ENCODE results near the gene ATL3. TPM values are rescaled to one million over a fixed set of nuclear protein-coding genes. Genes with fewer than 3 reads are reported as not detected.
"Not testable (repeated sequence)": the region's sequence is repeated elsewhere in the genome, so short reads cannot be mapped to it uniquely, and the experiment has no call there.

The ATL3 gene
- total and polyA plus RNA-seq, 2 donors (not counting 1 experiment from before 2014, with no cell fraction given) = 8.9 to 33.8 TPM

GRCh38 chr11:63639199-63639832, 31.9 kb downstream of the ATL3 start:
- H3K4me1 ChIP-seq (ENCODE audit: control insufficient read depth in 2 of 2, insufficient read depth in 2 of 2, low read length in 2 of 2) = no peaks in the 10 kb centered on the region
- TF ChIP-seq CTCF (IDR thresholded peaks at IDR 0.05) (peak; percentile 72), EZH2 (IDR thresholded peaks at IDR 0.05; ENCODE audit: borderline replicate concordance, insufficient read depth, low read depth, low read length, poor library complexity, severe bottlenecking) (no peak)
- H3K27ac ChIP-seq (ENCODE audit: low read length in 2 of 2) = no peak overlapping the region
- H4K20me1 ChIP-seq (ENCODE audit: control insufficient read depth, insufficient read depth, low read length, poor library complexity, severe bottlenecking) = no peaks in the 10 kb centered on the region
- no peak overlapping the region for H3K4me2 ChIP-seq (replicated peaks; ENCODE audit: low read depth, low read length, poor library complexity, severe bottlenecking)
- no peak overlapping the region for H2AFZ ChIP-seq (ENCODE audit: insufficient read depth, low read depth, low read length, poor library complexity, severe bottlenecking)
- POLR2A ChIA-PET = no interaction called here
- intact Hi-C loops (cut with micrococcal nuclease) = loop anchor here (1.0 kb wide), 1 partner anchor 99 kb away; no protein-coding TSS in a partner anchor
- 70% methylated on average over 1 of the region's 3 CpGs for WGBS (ENCODE audit: insufficient coverage)
- Mint-ChIP-seq H3K4me1 (no peaks in the 10 kb centered on the region), H3K27ac (no peak overlapping the region), H3K9me3 (ENCODE audit: insufficient read depth) (no peaks in the 10 kb centered on the region), H3K27me3 (no peaks in the 10 kb centered on the region), H3K4me3 (no peak overlapping the region)
- DNase-seq (peak; percentile 29), ATAC-seq (ENCODE audit: low read depth) (no peak)
- peaks cover 15 to 41% of the 10 kb centered on the region in 2 experiments for H3K36me3 ChIP-seq (replicated peaks in 1 of 2; ENCODE audit: control extremely low read depth in 1 of 2, control insufficient read depth in 1 of 2, extremely low read depth in 1 of 2, insufficient read depth in 2 of 2, low read length in 1 of 2)
- no peak overlapping the region for H3K9ac ChIP-seq (ENCODE audit: low read length)
- no peaks in the 10 kb centered on the region for H3K79me2 ChIP-seq (ENCODE audit: control insufficient read depth, insufficient read depth, low read length)
- H3K9me3 ChIP-seq (ENCODE audit: control extremely low read depth in 1 of 3, control insufficient read depth in 2 of 3, insufficient read depth in 1 of 3, low read length in 2 of 3) = peaks cover 0 to 1% (median 0%) of the 10 kb centered on the region in 3 donors
- no peaks in the 10 kb centered on the region for H3K27me3 ChIP-seq (replicated peaks in 1 of 4; ENCODE audit: control extremely low read depth in 1 of 4, control insufficient read depth in 3 of 4, insufficient read depth in 4 of 4, low read length in 3 of 4)
- CTCF ChIA-PET = interaction anchor here (0.6 to 6.6 kb wide), 17 partner anchors 9 to 513 kb away, joined by 3 to 202 read pairs (median 3); partner anchors contain the start of gene ATL3
- no peak overlapping the region for H3K4me3 ChIP-seq (ENCODE audit: control extremely low read depth in 1 of 5, extremely low read depth in 1 of 5, insufficient read depth in 1 of 5, low read depth in 2 of 5, low read length in 4 of 5)

GRCh38 chr11:63638436-63638835, 32.7 kb downstream of the ATL3 start:
- H3K4me3 ChIP-seq (ENCODE audit: control extremely low read depth in 1 of 5, extremely low read depth in 1 of 5, insufficient read depth in 1 of 5, low read depth in 2 of 5, low read length in 4 of 5); H3K4me2 ChIP-seq (replicated peaks; ENCODE audit: low read depth, low read length, poor library complexity, severe bottlenecking); intact Hi-C loops (cut with micrococcal nuclease); H3K27me3 Mint-ChIP-seq; H3K9me3 Mint-ChIP-seq (ENCODE audit: insufficient read depth); H2AFZ ChIP-seq (ENCODE audit: insufficient read depth, low read depth, low read length, poor library complexity, severe bottlenecking); H3K27ac Mint-ChIP-seq; H3K9me3 ChIP-seq (ENCODE audit: control extremely low read depth in 1 of 3, control insufficient read depth in 2 of 3, insufficient read depth in 1 of 3, low read length in 2 of 3); ATAC-seq (ENCODE audit: low read depth); H3K4me3 Mint-ChIP-seq; H3K27ac ChIP-seq (ENCODE audit: low read length in 2 of 2); H3K27me3 ChIP-seq (replicated peaks in 1 of 4; ENCODE audit: control extremely low read depth in 1 of 4, control insufficient read depth in 3 of 4, insufficient read depth in 4 of 4, low read length in 3 of 4); POLR2A ChIA-PET; H3K9ac ChIP-seq (ENCODE audit: low read length); H3K4me1 ChIP-seq (ENCODE audit: control insufficient read depth in 2 of 2, insufficient read depth in 2 of 2, low read length in 2 of 2); H3K79me2 ChIP-seq (ENCODE audit: control insufficient read depth, insufficient read depth, low read length); H4K20me1 ChIP-seq (ENCODE audit: control insufficient read depth, insufficient read depth, low read length, poor library complexity, severe bottlenecking); DNase-seq; H3K4me1 Mint-ChIP-seq: not testable (repeated sequence)
- WGBS (ENCODE audit: insufficient coverage) = 97% methylated on average over 8 of the region's 8 CpGs
- CTCF ChIA-PET = interaction anchor here (0.6 to 6.6 kb wide), 12 partner anchors 10 to 158 kb away, joined by 3 to 202 read pairs (median 3); no protein-coding TSS in a partner anchor
- peaks cover 13 to 32% of the 10 kb centered on the region in 2 experiments for H3K36me3 ChIP-seq (replicated peaks in 1 of 2; ENCODE audit: control extremely low read depth in 1 of 2, control insufficient read depth in 1 of 2, extremely low read depth in 1 of 2, insufficient read depth in 2 of 2, low read length in 1 of 2)
